Stimulated activated CD8-positive, alpha-beta memory T cell treated with anti-CD3 and anti-CD28 coated beads, Interleukin-4, amount 100 ng/mL, for 24 hours (primary cell): Measurements from ENCODE around the gene KDM2A.
A peak's percentile ranks its signal among the peaks of the same experiment; 100 is the strongest.

ENCODE experiments used
- DNase-seq: peaks from one replicate; pipeline ENCODE4 v3.0.0-alpha.2; 2020; ENCODE audit warnings: low read depth

Gene KDM2A

GRCh38 chr11:67285541-67286498, 166.8 kb downstream of the KDM2A start:
- DNase-seq, result no peak

- DNase-seq, result no peak
Measured at GRCh38 chr11:67286621-67287333, 167.7 kb downstream of the KDM2A start.

- no peak for DNase-seq
Measured at GRCh38 chr11:67287355-67288197, 168.5 kb downstream of the KDM2A start.

- DNase-seq, result no peak
Measured at GRCh38 chr11:67288198-67288451, 169.1 kb downstream of the KDM2A start.

- DNase-seq, result peak; percentile 85
Measured at GRCh38 chr11:67288452-67289225, 169.6 kb downstream of the KDM2A start.

- no peak for DNase-seq
Measured at GRCh38 chr11:67289226-67289650, 170.2 kb downstream of the KDM2A start, which contains the start of gene ANKRD13D. TSS of gene ANKRD13D (plus strand) at chr11:67289303. CDS start at chr11:67289461, 158 bp downstream.

- no peak for DNase-seq
Measured at GRCh38 chr11:67289651-67290479, 170.8 kb downstream of the KDM2A start.

- DNase-seq, result no peak
Measured at GRCh38 chr11:67290801-67291200, 171.7 kb downstream of the KDM2A start.

- no peak for DNase-seq
Measured at GRCh38 chr11:67291481-67292381, 172.7 kb downstream of the KDM2A start.

- DNase-seq, result no peak
Measured at GRCh38 chr11:67292671-67293070, 173.6 kb downstream of the KDM2A start.

GRCh38 chr11:67293090-67293489, 174.0 kb downstream of the KDM2A start:
- no peak for DNase-seq

GRCh38 chr11:67295846-67296245, 176.8 kb downstream of the KDM2A start:
- DNase-seq, result no peak

- DNase-seq, result no peak
Measured at GRCh38 chr11:67298786-67299185, 179.7 kb downstream of the KDM2A start.

- DNase-seq, result no peak
Measured at GRCh38 chr11:67299471-67300191, 180.6 kb downstream of the KDM2A start.

GRCh38 chr11:67300256-67300755, 181.2 kb downstream of the KDM2A start:
- no peak for DNase-seq

GRCh38 chr11:67300756-67301312, 181.8 kb downstream of the KDM2A start:
- no peak for DNase-seq

GRCh38 chr11:67301313-67301921, 182.4 kb downstream of the KDM2A start:
- DNase-seq, result no peak

- DNase-seq, result no peak
Measured at GRCh38 chr11:67301951-67302516, 183.0 kb downstream of the KDM2A start.
